Gastroesophageal sphincter (tissue), 3 donors: ENCODE measurements around the gene PNPLA8.

Source experiments
- CTCF ChIP-seq, 4 experiments: fragments of 200-600 bp in 2 of 4; fragments of 450-650 bp in 2 of 4; sonication (generic) in 1 of 4; IDR thresholded peaks; one replicate each; pipeline ENCODE4 v1.5.1; 2017 to 2019; ENCODE audit warnings: antibody characterized with exemption in 4 of 4, mild to moderate bottlenecking in 2 of 4, moderate library complexity in 2 of 4
- POLR2A ChIP-seq, 2 donors: fragments of 450-650 bp; IDR thresholded peaks; one replicate each; pipeline ENCODE4 v1.6.1; 2017; ENCODE audit warnings: antibody characterized with exemption in 2 of 2, mild to moderate bottlenecking in 2 of 2, moderate library complexity in 1 of 2

GRCh38 chr7:108479118-108479517 lies 46.8 kb downstream of the PNPLA8 start:
- TF ChIP-seq CTCF (IDR thresholded peaks at IDR 0.05) (no peak), POLR2A (IDR thresholded peaks at IDR 0.05) (no peak)
